Fibroblast of lung (primary cell): ENCODE data around the gene DPP6.
"Not testable (repeated sequence)": the region's sequence is repeated elsewhere in the genome, so short reads cannot be mapped to it uniquely, and the experiment has no call there.

Source experiments
- CTCF ChIP-seq, 2 donors: IDR thresholded peaks in 1 of 2; conservative IDR thresholded peaks in 1 of 2; 1 replicate in 1 of 2; 2 replicates in 1 of 2; pipeline ENCODE4 v1.5.1; 2011 to 2012; ENCODE audit warnings: low read length in 2 of 2, control low read depth in 1 of 2, inconsistent platforms in 1 of 2, low read depth in 1 of 2, mild to moderate bottlenecking in 1 of 2
- EZH2 ChIP-seq: IDR thresholded peaks from 2 replicates; pipeline ENCODE4 v1.5.1; 2012; ENCODE audit warnings: low read length, control low read depth, mild to moderate bottlenecking; ENCODE audit errors: missing control alignments

- TF ChIP-seq EZH2; CTCF (conservative IDR thresholded peaks at IDR 0.05 in 1 of 2, IDR thresholded peaks at IDR 0.05 in 1 of 2; ENCODE audit: low read depth in 1 of 2, low read length in 2 of 2): not testable (repeated sequence)
These were observed 52.9 kb downstream of the DPP6 start for GRCh38 chr7:154105063-154105462.
